B cell (primary cell): ENCODE results near the gene LGI4. TPM values are rescaled to one million over a fixed set of nuclear protein-coding genes. Genes with fewer than 3 reads are reported as not detected.

ENCODE experiments used
- ATAC-seq: fragments of 200-7000 bp; cut with Tn5 transposase; one replicate; pipeline ENCODE4 v1.10.0; 2021; ENCODE audit warnings: low read depth, mild to moderate bottlenecking, moderate number of reproducible peaks, moderate library complexity
- CTCF ChIA-PET: fragments of 350-600 bp; sonication (Branson Sonifier 250); formaldehyde crosslinking; loops from one replicate; lab custom pipeline; 2021; ENCODE audit warnings: antibody characterized with exemption, inconsistent platforms; lab: Charles Lee
- POLR2A ChIA-PET: fragments of 350-600 bp; sonication (Branson Sonifier 250); formaldehyde crosslinking; loops from one replicate; lab custom pipeline; 2021; ENCODE audit warnings: antibody characterized with exemption; lab: Charles Lee
- DNase-seq: peaks from one replicate; pipeline ENCODE4 v3.0.0; 2013
- H2AFZ ChIP-seq: 2 replicates; pipeline ENCODE4 v1.6.1; 2012; ENCODE audit warnings: mild to moderate bottlenecking, low read depth, low read length; ENCODE audit not compliant: insufficient read depth, poor library complexity, severe bottlenecking
- H3K27ac ChIP-seq, 2 donors: 1 replicate in 1 of 2; 2 replicates in 1 of 2; pipeline ENCODE4 v1.5.1; 2012 to 2013; ENCODE audit warnings: low read length in 2 of 2, mild to moderate bottlenecking in 2 of 2, moderate library complexity in 1 of 2
- H3K27me3 ChIP-seq, 4 experiments: fragments of 200-600 bp in 1 of 4; sonication (generic) in 1 of 4; replicated peaks in 1 of 4; 1 replicate in 2 of 4; 2 replicates in 2 of 4; pipeline versions ENCODE4 v1.6.1 to v1.7.0; 2013 to 2016; ENCODE audit warnings: low read length in 3 of 4, mild to moderate bottlenecking in 2 of 4, mixed read lengths in 1 of 4, moderate library complexity in 1 of 4; ENCODE audit not compliant: insufficient read depth in 4 of 4, control insufficient read depth in 3 of 4; ENCODE audit errors: control extremely low read depth in 1 of 4
- H3K36me3 ChIP-seq, 2 experiments: replicated peaks in 1 of 2; 1 replicate in 1 of 2; 2 replicates in 1 of 2; pipeline versions ENCODE4 v1.6.1 to v1.7.1; 2013; ENCODE audit warnings: low read length in 1 of 2; ENCODE audit not compliant: insufficient read depth in 2 of 2, control insufficient read depth in 1 of 2; ENCODE audit errors: control extremely low read depth in 1 of 2, extremely low read depth in 1 of 2
- H3K4me1 ChIP-seq, 2 donors: fragments of 200-600 bp in 1 of 2; sonication (generic) in 1 of 2; 1 replicate in 1 of 2; 2 replicates in 1 of 2; pipeline versions ENCODE4 v1.5.1 to v1.6.1; 2013 to 2017; ENCODE audit warnings: low read length in 2 of 2; ENCODE audit not compliant: control insufficient read depth in 2 of 2, insufficient read depth in 2 of 2
- H3K4me2 ChIP-seq: replicated peaks from 2 replicates; pipeline ENCODE3; 2012; ENCODE audit warnings: mild to moderate bottlenecking, low read depth, low read length; ENCODE audit not compliant: poor library complexity, severe bottlenecking
- H3K4me3 ChIP-seq, 5 experiments: fragments of 200-600 bp in 1 of 5; sonication (generic) in 1 of 5; 1 replicate in 3 of 5; 2 replicates in 2 of 5; pipeline versions ENCODE4 v1.5.1 to v1.7.0; 2011 to 2016; ENCODE audit warnings: low read length in 4 of 5, mild to moderate bottlenecking in 4 of 5, low read depth in 2 of 5, control low read depth in 1 of 5, moderate library complexity in 1 of 5; ENCODE audit not compliant: insufficient read depth in 1 of 5; ENCODE audit errors: control extremely low read depth in 1 of 5, extremely low read depth in 1 of 5
- H3K79me2 ChIP-seq: fragments of 200-600 bp; sonication (generic); one replicate; pipeline ENCODE4 v1.6.0; 2016; ENCODE audit warnings: low read length; ENCODE audit not compliant: control insufficient read depth, insufficient read depth
- H3K9ac ChIP-seq: fragments of 200-600 bp; sonication (generic); 2 replicates; pipeline ENCODE4 v1.6.1; 2017; ENCODE audit warnings: mild to moderate bottlenecking, low read length, moderate library complexity
- H3K9me3 ChIP-seq, 3 donors: one replicate each; pipeline versions ENCODE4 v1.6.1 to v1.7.1; 2013; ENCODE audit warnings: low read length in 2 of 3; ENCODE audit not compliant: control insufficient read depth in 2 of 3, insufficient read depth in 1 of 3; ENCODE audit errors: control extremely low read depth in 1 of 3
- H4K20me1 ChIP-seq: 2 replicates; pipeline ENCODE4 v1.6.0; 2012; ENCODE audit warnings: mild to moderate bottlenecking, low read length; ENCODE audit not compliant: insufficient read depth, control insufficient read depth, poor library complexity, severe bottlenecking
- H3K27ac Mint-ChIP-seq: one replicate; pipeline ENCODE4 v1.8.0; 2021; ENCODE audit warnings: mixed read lengths
- H3K27me3 Mint-ChIP-seq: one replicate; pipeline ENCODE4 v1.8.0; 2021; ENCODE audit warnings: mixed read lengths
- H3K4me1 Mint-ChIP-seq: one replicate; pipeline ENCODE4 v1.8.0; 2021; ENCODE audit warnings: mixed read lengths
- H3K4me3 Mint-ChIP-seq: one replicate; pipeline ENCODE4 v1.8.0; 2021; ENCODE audit warnings: mixed read lengths
- H3K9me3 Mint-ChIP-seq: one replicate; pipeline ENCODE4 v1.8.0; 2022; ENCODE audit warnings: mixed read lengths; ENCODE audit not compliant: insufficient read depth
- CTCF ChIP-seq: fragments of 200-600 bp; IDR thresholded peaks from one replicate; pipeline ENCODE4 v1.8.0; 2022; ENCODE audit warnings: antibody characterized with exemption, mild to moderate bottlenecking
- EZH2 ChIP-seq: IDR thresholded peaks from 2 replicates; pipeline ENCODE4 v1.6.1; 2012; ENCODE audit warnings: borderline replicate concordance, low read depth, mild to moderate bottlenecking, moderate library complexity, low read length; ENCODE audit not compliant: insufficient read depth, poor library complexity, severe bottlenecking
- WGBS: methylation state at CpG from one replicate; pipeline ENCODE4 v1.1.5; 2013; ENCODE audit warnings: missing lambda C conversion rate; ENCODE audit not compliant: insufficient coverage; 5-methylcytosine and 5-hydroxymethylcytosine counted together
- intact Hi-C: fragments of 100-400 bp; cut with micrococcal nuclease; formaldehyde crosslinking; loops from one replicate; pipeline ENCODE4 v1.10.0; 2022
- polyA plus RNA-seq: library from polyadenylated mRNA; depleted of rRNA; stranded (reverse); fragments of >200 nt; gene quantifications from 2 replicates; pipeline ENCODE4 v1.2.3, GENCODE V29; 2012
- total RNA-seq, 2 donors: library from RNA; stranded (reverse); fragments of 120-200 nt in 1 of 2; gene quantifications; 1 replicate in 1 of 2; 2 replicates in 1 of 2; pipeline versions ENCODE4 v1.2.3 to v1.2.4, GENCODE V29; 2013 to 2022

The LGI4 gene
- total and polyA plus RNA-seq, 2 donors (not counting 1 experiment from before 2014, with no cell fraction given), result 0.40 to 0.59 TPM

- ATAC-seq (no peak), DNase-seq (no peak)
- Histone ChIP-seq H3K4me2 (no peak overlapping the region), H3K9ac (no peak overlapping the region), H3K9me3 (peaks cover 0 to 2% (median 0%) of the 10 kb centered on the region in 3 donors), H3K4me3 (no peak overlapping the region), H3K27me3 (peaks cover 0 to 11% (median 2%) of the 10 kb centered on the region in 4 experiments), H3K36me3 (no peaks in the 10 kb centered on the region), H3K79me2 (no peaks in the 10 kb centered on the region), H3K4me1 (peaks cover 11 to 17% of the 10 kb centered on the region in 2 donors), H2AFZ (no peak overlapping the region), H4K20me1 (no peaks in the 10 kb centered on the region), H3K27ac (no peak overlapping the region)
- H3K9me3 Mint-ChIP-seq, result no peaks in the 10 kb centered on the region
- no peak overlapping the region for H3K27ac Mint-ChIP-seq
- H3K4me1 Mint-ChIP-seq, result peaks cover 15% of the 10 kb centered on the region
- intact Hi-C loops, result loop anchor here (5.0 kb wide), 1 partner anchor 32 kb away; no protein-coding TSS in a partner anchor
- TF ChIP-seq CTCF (no peak), EZH2 (no peak)
- POLR2A ChIA-PET, result interaction anchor here (0.6 kb wide), 1 partner anchor 758 kb away, joined by 3 read pairs; no protein-coding TSS in a partner anchor
- peaks cover under 1% of the 10 kb centered on the region for H3K27me3 Mint-ChIP-seq
- WGBS, result 96% methylated on average over 4 of the region's 9 CpGs
- CTCF ChIA-PET, result interaction anchor here (0.7 to 1.2 kb wide), 4 partner anchors 16 to 87 kb away, joined by 3 to 4 read pairs (median 3); partner anchors contain the start of gene LGI4
- no peak overlapping the region for H3K4me3 Mint-ChIP-seq
Observed at GRCh38 chr19:35119578-35120155, 15.2 kb downstream of the LGI4 start.

GRCh38 chr19:35119091-35119490, 15.8 kb downstream of the LGI4 start:
- Mint-ChIP-seq H3K9me3 (no peaks in the 10 kb centered on the region), H3K4me1 (peaks cover 13% of the 10 kb centered on the region), H3K27me3 (peaks cover 3% of the 10 kb centered on the region), H3K27ac (no peak overlapping the region), H3K4me3 (no peak overlapping the region)
- H3K79me2 ChIP-seq, result no peaks in the 10 kb centered on the region
- H3K4me1 ChIP-seq, result peaks cover 12 to 16% of the 10 kb centered on the region in 2 donors
- no peak for DNase-seq
- peaks cover 0 to 4% (median 0%) of the 10 kb centered on the region in 3 donors for H3K9me3 ChIP-seq
- H3K4me3 ChIP-seq, result no peak overlapping the region
- POLR2A ChIA-PET, result interaction anchor here (0.6 kb wide), 1 partner anchor 758 kb away, joined by 3 read pairs; no protein-coding TSS in a partner anchor
- no peak overlapping the region for H3K27ac ChIP-seq
- H3K4me2 ChIP-seq, result no peak overlapping the region
- no peaks in the 10 kb centered on the region for H3K36me3 ChIP-seq
- H3K27me3 ChIP-seq, result peaks cover 0 to 15% (median 2%) of the 10 kb centered on the region in 4 experiments
- intact Hi-C loops, result no loop called here
- no peak overlapping the region for H3K9ac ChIP-seq
- WGBS, result 47% methylated on average over 9 of the region's 14 CpGs
- ATAC-seq, result no peak
- TF ChIP-seq CTCF (no peak), EZH2 (no peak)
- H2AFZ ChIP-seq, result no peak overlapping the region
- H4K20me1 ChIP-seq, result no peaks in the 10 kb centered on the region
- CTCF ChIA-PET, result interaction anchor here (0.8 to 1.2 kb wide), 2 partner anchors 16 to 53 kb away, joined by 3 to 4 read pairs; partner anchors contain the start of gene LGI4
